GM12864 (cell line): ENCODE measurements around the gene RDH11.

Experiments
- DNase-seq: peaks from one replicate; pipeline ENCODE4 v3.0.0-alpha.2; 2011; ENCODE audit warnings: low read depth
- H3K4me3 ChIP-seq: 2 replicates; pipeline ENCODE4 v1.5.1; 2011; ENCODE audit warnings: mild to moderate bottlenecking, low read depth, low read length, control low read depth
- TF ChIP-seq, protein P1 (sequence below): IDR thresholded peaks from 2 replicates; pipeline ENCODE4 v1.5.1; 2011; ENCODE audit warnings: low read depth, mild to moderate bottlenecking, moderate library complexity, low read length, control low read depth, inconsistent platforms; ENCODE audit errors: missing control alignments

Gene RDH11

DNA sequence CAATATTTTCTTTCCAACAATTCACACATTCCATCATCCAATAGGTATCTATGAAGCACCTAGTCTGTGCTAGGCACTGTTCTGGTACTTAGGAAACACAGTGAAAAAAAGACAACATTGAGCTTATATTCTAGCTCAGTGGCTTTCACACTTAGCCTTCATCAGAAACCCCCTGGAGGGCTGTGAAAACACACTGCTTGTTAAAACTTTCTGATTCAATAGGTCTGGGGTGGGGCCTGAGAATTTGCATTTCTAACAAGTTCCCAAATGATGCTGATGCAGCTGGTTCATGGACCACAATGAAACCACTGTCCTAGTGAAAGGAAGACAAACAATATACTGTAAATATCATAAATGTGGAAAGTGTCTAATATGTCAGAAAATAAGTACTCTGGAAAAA lies 27.0 kb downstream of the RDH11 start:
- TF ChIP-seq, protein P1, sequence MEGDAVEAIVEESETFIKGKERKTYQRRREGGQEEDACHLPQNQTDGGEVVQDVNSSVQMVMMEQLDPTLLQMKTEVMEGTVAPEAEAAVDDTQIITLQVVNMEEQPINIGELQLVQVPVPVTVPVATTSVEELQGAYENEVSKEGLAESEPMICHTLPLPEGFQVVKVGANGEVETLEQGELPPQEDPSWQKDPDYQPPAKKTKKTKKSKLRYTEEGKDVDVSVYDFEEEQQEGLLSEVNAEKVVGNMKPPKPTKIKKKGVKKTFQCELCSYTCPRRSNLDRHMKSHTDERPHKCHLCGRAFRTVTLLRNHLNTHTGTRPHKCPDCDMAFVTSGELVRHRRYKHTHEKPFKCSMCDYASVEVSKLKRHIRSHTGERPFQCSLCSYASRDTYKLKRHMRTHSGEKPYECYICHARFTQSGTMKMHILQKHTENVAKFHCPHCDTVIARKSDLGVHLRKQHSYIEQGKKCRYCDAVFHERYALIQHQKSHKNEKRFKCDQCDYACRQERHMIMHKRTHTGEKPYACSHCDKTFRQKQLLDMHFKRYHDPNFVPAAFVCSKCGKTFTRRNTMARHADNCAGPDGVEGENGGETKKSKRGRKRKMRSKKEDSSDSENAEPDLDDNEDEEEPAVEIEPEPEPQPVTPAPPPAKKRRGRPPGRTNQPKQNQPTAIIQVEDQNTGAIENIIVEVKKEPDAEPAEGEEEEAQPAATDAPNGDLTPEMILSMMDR, result no peak
- no peak overlapping the region for H3K4me3 ChIP-seq

DNA sequence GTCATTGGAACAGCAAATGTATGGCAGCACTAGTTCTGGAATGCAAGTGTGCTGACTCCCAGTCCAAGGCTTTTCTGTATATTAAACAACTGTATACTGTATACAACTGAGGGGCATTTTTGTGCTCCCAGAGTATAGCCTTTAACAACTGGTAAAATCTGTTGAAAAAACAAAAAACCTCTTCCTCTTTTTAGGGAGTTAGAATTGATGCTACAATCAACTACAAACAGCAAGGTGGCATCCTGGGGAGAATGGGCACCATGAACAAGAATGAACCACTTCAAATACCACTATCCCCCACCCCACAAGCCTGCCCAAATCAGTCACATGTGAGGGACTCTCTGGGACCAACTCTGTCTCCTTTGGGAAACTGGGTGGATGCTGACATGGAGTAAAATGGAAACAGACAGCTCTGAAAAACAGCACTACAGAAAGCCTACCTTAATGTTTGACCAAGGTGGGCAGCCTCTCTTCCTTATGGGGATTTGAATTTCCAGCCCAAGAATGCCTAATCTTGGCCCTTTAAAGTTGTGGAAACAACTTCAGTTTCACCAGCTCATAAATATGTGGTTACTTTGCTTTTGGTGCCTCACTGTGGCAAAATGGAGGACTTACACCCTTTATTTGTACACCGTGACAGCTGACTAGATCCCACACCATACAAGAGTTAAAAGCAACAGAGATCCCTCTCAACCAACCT lies 28.7 kb downstream of the RDH11 start:
- no peak for DNase-seq
- TF ChIP-seq, protein P1, result peak; percentile 63
- no peak overlapping the region for H3K4me3 ChIP-seq

More for the DNA sequence above, 27.0 kb downstream of the RDH11 start:
- DNase-seq, result no peak

DNA sequence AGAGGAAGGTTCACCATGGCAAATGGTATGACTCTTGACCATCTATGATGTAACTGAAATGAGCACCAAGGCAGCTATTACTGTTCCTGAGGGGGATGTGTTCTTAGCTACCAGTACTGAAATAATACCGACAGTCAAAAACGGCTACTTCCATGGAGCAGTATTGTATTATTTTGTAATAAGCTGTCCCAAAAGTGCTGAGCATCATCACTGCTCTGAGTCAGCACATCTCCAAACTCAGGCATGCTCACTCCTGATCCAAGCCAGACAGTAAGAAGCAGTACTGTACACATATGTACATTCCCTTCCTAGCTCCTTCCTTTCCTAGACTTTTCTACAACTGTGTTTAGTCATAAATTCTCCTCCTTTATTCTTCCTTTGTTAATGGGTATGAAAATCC lies 29.7 kb downstream of the RDH11 start:
- no peak for DNase-seq

DNA sequence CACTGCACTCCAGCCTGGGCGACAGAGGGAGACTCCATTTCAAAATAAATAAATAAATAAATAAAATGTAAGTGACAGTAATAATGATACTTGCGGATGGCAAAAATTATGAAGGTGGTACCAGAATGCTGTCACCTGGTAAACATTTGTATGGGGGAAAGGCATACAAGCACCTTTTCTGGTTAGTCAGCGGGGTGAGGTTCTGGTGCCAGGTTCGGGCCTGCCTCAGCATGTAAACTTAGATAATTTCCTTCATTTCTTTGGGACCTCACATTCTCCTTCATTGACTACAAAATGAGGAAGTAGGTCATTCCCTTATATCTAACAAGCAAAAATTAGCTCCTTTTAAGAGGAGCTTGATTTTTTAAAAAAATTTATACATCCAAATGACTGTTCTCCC lies 31.9 kb downstream of the RDH11 start:
- H3K4me3 ChIP-seq, result no peak overlapping the region
- TF ChIP-seq, protein P1, result no peak
- DNase-seq, result no peak

More for the DNA sequence above, 29.7 kb downstream of the RDH11 start:
- no peak overlapping the region for H3K4me3 ChIP-seq
- TF ChIP-seq, protein P1, result no peak

DNA sequence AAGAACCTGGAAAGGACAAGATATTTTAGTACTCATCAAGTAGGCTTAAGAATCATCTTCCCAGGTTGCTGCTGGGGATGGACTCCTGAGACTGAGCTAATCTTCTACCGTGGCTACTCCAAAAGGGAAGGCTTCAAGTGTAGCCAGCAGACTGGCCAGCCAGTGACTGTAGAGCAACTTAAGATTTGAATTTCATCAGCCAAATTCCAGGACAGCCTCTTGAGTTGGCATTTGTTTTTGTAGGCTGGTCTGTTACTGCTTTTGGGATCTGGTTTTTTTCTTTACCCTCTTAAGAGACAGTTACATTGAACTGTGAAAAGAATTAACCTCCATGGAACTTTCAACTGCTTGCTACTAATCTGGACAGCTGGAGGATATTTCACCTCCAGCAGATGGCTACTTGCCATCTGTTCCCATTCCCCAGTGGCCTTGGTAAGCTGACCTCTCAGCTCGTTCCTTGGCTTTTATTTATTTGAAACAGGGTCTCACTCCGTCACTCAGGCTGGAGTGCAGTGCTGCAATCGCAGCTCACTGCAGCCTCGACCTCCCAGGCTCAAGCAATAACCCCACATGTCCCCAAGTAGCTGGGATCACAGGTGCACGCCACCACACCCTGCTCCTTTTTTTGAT lies 41.8 kb downstream of the RDH11 start:
- no peak overlapping the region for H3K4me3 ChIP-seq
- TF ChIP-seq, protein P1, result no peak
- DNase-seq, result no peak

DNA sequence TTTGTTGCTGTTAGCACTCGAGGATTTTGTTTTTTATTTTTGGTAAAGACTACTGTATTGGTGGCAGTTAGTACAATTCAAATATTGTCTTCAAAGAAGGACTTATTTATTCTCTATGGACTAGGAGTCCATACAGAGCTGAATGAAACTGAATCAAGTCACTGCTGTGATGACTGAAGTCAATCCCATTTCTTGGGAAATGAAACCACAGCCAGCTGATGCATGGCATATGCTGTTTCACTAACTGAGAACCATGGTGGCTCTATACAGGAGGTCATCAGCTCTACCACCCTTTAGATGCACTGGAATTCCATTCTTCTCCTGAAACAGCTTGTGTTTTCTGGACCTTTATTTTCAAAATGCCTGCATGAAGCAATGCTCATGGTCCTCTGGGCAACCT lies 43.4 kb downstream of the RDH11 start:
- H3K4me3 ChIP-seq, result no peak overlapping the region
- no peak for DNase-seq
- TF ChIP-seq, protein P1, result no peak

DNA sequence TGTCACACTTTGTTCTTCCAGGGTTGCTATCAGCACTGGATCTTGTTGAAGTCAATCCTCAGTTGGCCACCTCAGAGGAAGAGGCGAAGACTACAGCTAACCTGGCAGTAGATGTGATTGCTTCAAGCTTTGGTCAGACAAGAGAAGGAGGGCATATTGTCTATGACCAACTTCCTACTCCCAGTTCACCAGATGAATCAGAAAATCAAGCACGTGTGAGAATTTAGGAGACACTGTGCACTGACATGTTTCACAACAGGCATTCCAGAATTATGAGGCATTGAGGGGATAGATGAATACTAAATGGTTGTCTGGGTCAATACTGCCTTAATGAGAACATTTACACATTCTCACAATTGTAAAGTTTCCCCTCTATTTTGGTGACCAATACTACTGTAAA lies 44.9 kb downstream of the RDH11 start:
- no peak for DNase-seq
- TF ChIP-seq, protein P1, result no peak
- no peak overlapping the region for H3K4me3 ChIP-seq
